ENCODE measurements around the gene LTA4H.
A peak's percentile ranks its signal among the peaks of the same experiment; 100 is the strongest.

The LTA4H gene

GRCh38 chr12:96033549-96034389 is 1.6 kb downstream of the LTA4H start:
- DNase-seq: no peak

GRCh38 chr12:96029826-96030225 is 5.6 kb downstream of the LTA4H start:
- no peak for DNase-seq

- DNase-seq: no peak
Measured at GRCh38 chr12:96028538-96028937, 6.8 kb downstream of the LTA4H start.

GRCh38 chr12:96026331-96026730 is 9.1 kb downstream of the LTA4H start:
- no peak for DNase-seq

- DNase-seq: no peak
Measured at GRCh38 chr12:96025518-96025917, 9.9 kb downstream of the LTA4H start.

- DNase-seq: no peak
Measured at GRCh38 chr12:96020314-96021003, 14.9 kb downstream of the LTA4H start.

GRCh38 chr12:96015672-96016071 is 19.7 kb downstream of the LTA4H start:
- no peak for DNase-seq

GRCh38 chr12:96014943-96015599 is 20.3 kb downstream of the LTA4H start:
- no peak for DNase-seq

- no peak for DNase-seq
Measured at GRCh38 chr12:96007729-96008128, 27.7 kb downstream of the LTA4H start.

GRCh38 chr12:96006727-96007126 is 28.7 kb downstream of the LTA4H start:
- DNase-seq: no peak

GRCh38 chr12:96000858-96001257 is 34.5 kb downstream of the LTA4H start:
- DNase-seq: no peak

- DNase-seq: no peak
Measured at GRCh38 chr12:95999484-95999883, 35.9 kb downstream of the LTA4H start.

- DNase-seq: peak; percentile 12
Measured at GRCh38 chr12:95998611-95999286, 36.6 kb downstream of the LTA4H start.

- no peak for DNase-seq
Measured at GRCh38 chr12:95997911-95998510, 37.4 kb downstream of the LTA4H start.

- no peak for DNase-seq
Measured at GRCh38 chr12:95997276-95997675, 38.1 kb downstream of the LTA4H start.

- DNase-seq: no peak
Measured at GRCh38 chr12:95996034-95996658, 39.2 kb downstream of the LTA4H start, which contains the start of gene HAL. Gene HAL, minus strand, starts transcription at chr12:95996344. Its CDS starts 434 bp downstream, at chr12:95995910.

GRCh38 chr12:95995238-95996031 is 40.0 kb downstream of the LTA4H start:
- DNase-seq: no peak

GRCh38 chr12:95994476-95994875 is 40.9 kb downstream of the LTA4H start:
- DNase-seq: no peak

GRCh38 chr12:95993907-95994306 is 41.5 kb downstream of the LTA4H start:
- no peak for DNase-seq

GRCh38 chr12:95990136-95990535 is 45.3 kb downstream of the LTA4H start:
- no peak for DNase-seq

GRCh38 chr12:95989504-95990123 is 45.8 kb downstream of the LTA4H start:
- DNase-seq: no peak

All from activated CD4-positive, alpha-beta T cell treated with anti-CD3 and anti-CD28 coated beads for 1 hour (primary cell).